Immature natural killer cell (primary cell): Measurements from ENCODE around the gene PDE10A. TPM values are rescaled to one million over a fixed set of nuclear protein-coding genes. Genes with fewer than 3 reads are reported as not detected.
"Not testable (repeated sequence)": the region's sequence is repeated elsewhere in the genome, so short reads cannot be mapped to it uniquely, and the experiment has no call there.

Experiments used
- DNase-seq, 3 donors: peaks; one replicate each; pipeline ENCODE4 v3.0.0; 2022; ENCODE audit warnings: mixed read lengths in 1 of 3
- H3K27ac Mint-ChIP-seq, 6 donors: one replicate each; pipeline ENCODE4 v1.8.0; 2020; ENCODE audit warnings: mixed read lengths in 6 of 6, mild to moderate bottlenecking in 5 of 6, inconsistent platforms in 4 of 6, moderate library complexity in 3 of 6
- H3K27me3 Mint-ChIP-seq, 3 donors: one replicate each; pipeline ENCODE4 v1.8.0; 2020 to 2021; ENCODE audit warnings: low read depth in 3 of 3, mild to moderate bottlenecking in 3 of 3, mixed read lengths in 3 of 3, moderate library complexity in 3 of 3, inconsistent platforms in 1 of 3
- H3K36me3 Mint-ChIP-seq, 3 donors: one replicate each; pipeline ENCODE4 v1.8.0; 2020; ENCODE audit warnings: mixed read lengths in 3 of 3, inconsistent platforms in 2 of 3, mild to moderate bottlenecking in 2 of 3
- H3K4me1 Mint-ChIP-seq, 2 donors: one replicate each; pipeline ENCODE4 v1.8.0; 2020; ENCODE audit warnings: inconsistent platforms in 2 of 2, mild to moderate bottlenecking in 2 of 2, mixed read lengths in 2 of 2, moderate library complexity in 1 of 2
- H3K4me3 Mint-ChIP-seq, 5 donors: one replicate each; pipeline ENCODE4 v1.8.0; 2020; ENCODE audit warnings: mild to moderate bottlenecking in 5 of 5, mixed read lengths in 5 of 5, inconsistent platforms in 3 of 5, moderate library complexity in 3 of 5
- H3K9me3 Mint-ChIP-seq, 6 donors: one replicate each; pipeline ENCODE4 v1.8.0; 2020; ENCODE audit warnings: mild to moderate bottlenecking in 6 of 6, mixed read lengths in 6 of 6, inconsistent platforms in 4 of 6, moderate library complexity in 3 of 6
- polyA plus RNA-seq, 3 donors: library from polyadenylated mRNA; unstranded; fragments of 300-500 nt; fragmentation: Illumina TruSeq; gene quantifications; one replicate each; pipeline ENCODE4 v1.2.3, GENCODE V29; 2021

Gene PDE10A
- polyA plus RNA-seq, 3 donors from 2014 or later, result not detected

GRCh38 chr6:165552248-165552736 is 110.7 kb downstream of the PDE10A start:
- Mint-ChIP-seq H3K27me3 (peaks cover 0 to 2% (median 2%) of the 10 kb centered on the region in 3 donors), H3K36me3 (no peaks in the 10 kb centered on the region), H3K4me3 (no peak overlapping the region), H3K4me1 (no peaks in the 10 kb centered on the region), H3K27ac (no peak overlapping the region), H3K9me3 (peaks cover 0 to 9% (median 5%) of the 10 kb centered on the region in 6 donors)
- no peak for DNase-seq

DNA sequence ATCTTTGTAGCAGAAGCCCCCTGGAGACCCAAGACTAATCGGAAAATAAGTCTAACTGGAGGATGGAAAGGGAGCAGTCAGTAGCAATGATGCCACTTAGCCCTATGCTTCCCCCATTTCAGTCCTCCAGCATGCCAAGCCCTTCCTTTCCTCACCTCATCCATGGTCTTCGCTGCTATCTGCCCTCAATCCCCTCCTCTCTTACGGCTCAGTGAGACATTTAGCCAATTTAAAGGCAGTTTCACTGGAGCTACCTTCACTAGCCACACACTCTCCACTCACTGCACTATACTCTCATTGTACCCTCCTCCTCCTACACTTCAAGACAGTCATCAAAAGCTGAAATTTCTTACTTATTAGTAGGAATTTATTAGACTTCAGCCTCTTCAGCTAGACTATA is 111.2 kb downstream of the PDE10A start:
- no peak overlapping the region for H3K27ac Mint-ChIP-seq
- no peaks in the 10 kb centered on the region for H3K4me1 Mint-ChIP-seq
- H3K9me3 Mint-ChIP-seq, result peaks cover 0 to 11% (median 5%) of the 10 kb centered on the region in 6 donors
- H3K36me3 Mint-ChIP-seq, result no peaks in the 10 kb centered on the region
- DNase-seq, result no peak
- H3K27me3 Mint-ChIP-seq, result peaks cover 0 to 2% (median 2%) of the 10 kb centered on the region in 3 donors
- H3K4me3 Mint-ChIP-seq, result no peak overlapping the region

- Mint-ChIP-seq H3K27ac (no peak overlapping the region), H3K36me3 (peaks cover 0 to under 1% (median 0%) of the 10 kb centered on the region in 3 donors), H3K9me3 (peaks cover 0 to 9% (median 5%) of the 10 kb centered on the region in 6 donors), H3K4me3 (no peak overlapping the region), H3K27me3 (peaks cover 0 to 3% (median 0%) of the 10 kb centered on the region in 3 donors), H3K4me1 (no peaks in the 10 kb centered on the region)
- DNase-seq, result no peak
These were observed 114.6 kb downstream of the PDE10A start for GRCh38 chr6:165548450-165548849.

DNA sequence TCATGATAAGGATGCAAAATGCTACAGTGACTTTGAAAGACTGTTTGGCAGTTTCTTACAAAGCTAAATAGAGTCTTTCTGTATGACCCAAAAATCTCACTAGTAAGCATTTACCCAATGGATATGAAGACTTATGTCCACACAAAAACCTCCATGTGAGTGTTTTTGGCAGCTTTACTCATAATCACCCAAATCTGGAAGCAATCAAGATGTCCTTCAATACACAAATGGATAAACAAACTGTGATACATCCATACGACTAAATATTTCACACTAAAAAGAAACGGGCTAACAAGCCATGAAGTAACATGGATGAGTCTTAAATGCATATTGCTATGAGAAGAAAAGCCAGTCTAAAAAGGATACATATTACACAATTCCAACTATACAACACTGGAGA is 117.2 kb downstream of the PDE10A start:
- H3K27ac Mint-ChIP-seq, result no peak overlapping the region
- peaks cover 0 to 3% (median 0%) of the 10 kb centered on the region in 3 donors for H3K27me3 Mint-ChIP-seq
- peaks cover 0 to 3% (median 0%) of the 10 kb centered on the region in 3 donors for H3K36me3 Mint-ChIP-seq
- no peaks in the 10 kb centered on the region for H3K4me1 Mint-ChIP-seq
- no peak overlapping the region for H3K4me3 Mint-ChIP-seq
- DNase-seq, result no peak
- H3K9me3 Mint-ChIP-seq, result peaks cover 0 to 8% (median 4%) of the 10 kb centered on the region in 6 donors

- H3K9me3 Mint-ChIP-seq, result peaks cover 0 to 4% (median 2%) of the 10 kb centered on the region in 6 donors
- DNase-seq, result no peak
- peaks cover 0 to 3% (median 0%) of the 10 kb centered on the region in 3 donors for H3K36me3 Mint-ChIP-seq
- peaks cover 0 to 3% (median 0%) of the 10 kb centered on the region in 3 donors for H3K27me3 Mint-ChIP-seq
- H3K27ac Mint-ChIP-seq, result no peak overlapping the region
- no peaks in the 10 kb centered on the region for H3K4me1 Mint-ChIP-seq
- no peak overlapping the region for H3K4me3 Mint-ChIP-seq
These were observed 119.3 kb downstream of the PDE10A start for GRCh38 chr6:165543781-165544180.

GRCh38 chr6:165536911-165537310 is 126.1 kb downstream of the PDE10A start:
- Mint-ChIP-seq H3K4me3 (no peak overlapping the region), H3K27me3 (peaks cover 0 to 2% (median 0%) of the 10 kb centered on the region in 3 donors), H3K4me1 (no peaks in the 10 kb centered on the region), H3K27ac (no peak overlapping the region), H3K36me3 (no peaks in the 10 kb centered on the region), H3K9me3 (peaks cover 0 to 8% (median 5%) of the 10 kb centered on the region in 6 donors)
- no peak for DNase-seq

DNA sequence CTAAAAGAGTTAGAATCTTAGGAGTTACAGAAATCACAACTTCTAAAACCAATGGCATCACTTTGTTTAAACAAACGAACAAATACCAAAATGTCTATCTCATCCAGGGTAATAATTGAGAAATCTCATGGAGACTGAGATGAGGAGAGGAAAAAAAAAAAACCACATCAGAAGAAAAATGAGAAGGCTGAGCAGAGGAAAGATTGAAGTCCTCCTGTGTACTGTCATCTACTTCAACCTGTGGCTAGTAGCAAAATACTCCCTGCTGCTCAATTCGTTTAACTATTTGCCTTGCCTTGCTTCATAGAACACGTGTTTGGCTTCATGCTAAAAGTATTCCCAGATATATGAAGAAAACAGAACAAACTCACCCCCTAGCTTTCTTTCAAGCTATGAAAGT is 143.7 kb downstream of the PDE10A start:
- H3K27ac Mint-ChIP-seq, result no peak overlapping the region
- no peaks in the 10 kb centered on the region for H3K36me3 Mint-ChIP-seq
- H3K27me3 Mint-ChIP-seq, result peaks cover 0 to 1% (median 0%) of the 10 kb centered on the region in 3 donors
- DNase-seq, result no peak
- no peak overlapping the region for H3K4me3 Mint-ChIP-seq
- no peaks in the 10 kb centered on the region for H3K4me1 Mint-ChIP-seq
- H3K9me3 Mint-ChIP-seq, result peaks cover 2 to 10% (median 5%) of the 10 kb centered on the region in 6 donors

DNA sequence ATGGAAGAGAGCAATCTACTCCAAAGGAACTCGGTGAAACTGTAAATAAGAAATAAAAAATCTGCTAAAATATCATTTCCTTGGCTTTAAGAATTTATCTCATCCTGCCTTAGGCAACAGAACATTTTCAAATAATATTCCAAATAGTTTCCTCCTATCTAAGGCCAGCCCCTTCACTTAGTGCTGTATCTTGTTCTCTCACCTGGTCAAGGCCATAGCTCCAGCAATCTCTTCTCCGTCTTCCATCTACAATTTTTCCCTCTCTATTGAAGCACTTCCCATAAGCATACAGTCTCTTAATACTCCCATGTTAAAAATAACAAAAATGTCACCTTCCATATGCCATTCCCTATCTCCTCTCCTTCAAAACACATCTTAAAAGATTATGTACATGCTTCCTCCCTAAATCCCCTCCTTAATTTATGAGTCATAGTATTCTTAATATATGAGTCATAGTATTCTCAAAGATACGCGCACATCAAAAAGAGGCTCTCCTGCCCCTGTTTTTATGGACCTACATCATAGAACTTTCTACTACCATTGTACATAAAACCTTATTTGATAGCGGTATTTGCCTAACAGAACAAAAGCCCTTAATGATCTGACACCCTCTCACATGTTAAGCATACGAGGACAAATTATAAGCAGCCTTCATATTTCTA is 146.9 kb downstream of the PDE10A start:
- Mint-ChIP-seq H3K27ac (no peak overlapping the region), H3K4me1 (peaks cover 0 to 1% of the 10 kb centered on the region in 2 donors), H3K27me3 (no peaks in the 10 kb centered on the region), H3K4me3 (no peak overlapping the region), H3K9me3 (peaks cover 2 to 10% (median 5%) of the 10 kb centered on the region in 6 donors), H3K36me3 (no peaks in the 10 kb centered on the region)
- DNase-seq, result no peak

GRCh38 chr6:165514621-165515020 is 148.4 kb downstream of the PDE10A start:
- DNase-seq, result no peak
- H3K4me3 Mint-ChIP-seq, result no peak overlapping the region
- peaks cover 2 to 7% (median 4%) of the 10 kb centered on the region in 6 donors for H3K9me3 Mint-ChIP-seq
- H3K27me3 Mint-ChIP-seq, result peaks cover 0 to 1% (median 0%) of the 10 kb centered on the region in 3 donors
- peaks cover 0 to 1% of the 10 kb centered on the region in 2 donors for H3K4me1 Mint-ChIP-seq
- H3K27ac Mint-ChIP-seq, result no peak overlapping the region
- H3K36me3 Mint-ChIP-seq, result no peaks in the 10 kb centered on the region

- peaks cover 0 to 1% of the 10 kb centered on the region in 2 donors for H3K4me1 Mint-ChIP-seq
- no peaks in the 10 kb centered on the region for H3K36me3 Mint-ChIP-seq
- peaks cover 0 to 1% (median 0%) of the 10 kb centered on the region in 3 donors for H3K27me3 Mint-ChIP-seq
- no peak overlapping the region for H3K4me3 Mint-ChIP-seq
- no peak overlapping the region for H3K27ac Mint-ChIP-seq
- DNase-seq, result no peak
- peaks cover 0 to 10% (median 4%) of the 10 kb centered on the region in 6 donors for H3K9me3 Mint-ChIP-seq
These were observed 151.2 kb downstream of the PDE10A start for GRCh38 chr6:165511807-165512206.

DNA sequence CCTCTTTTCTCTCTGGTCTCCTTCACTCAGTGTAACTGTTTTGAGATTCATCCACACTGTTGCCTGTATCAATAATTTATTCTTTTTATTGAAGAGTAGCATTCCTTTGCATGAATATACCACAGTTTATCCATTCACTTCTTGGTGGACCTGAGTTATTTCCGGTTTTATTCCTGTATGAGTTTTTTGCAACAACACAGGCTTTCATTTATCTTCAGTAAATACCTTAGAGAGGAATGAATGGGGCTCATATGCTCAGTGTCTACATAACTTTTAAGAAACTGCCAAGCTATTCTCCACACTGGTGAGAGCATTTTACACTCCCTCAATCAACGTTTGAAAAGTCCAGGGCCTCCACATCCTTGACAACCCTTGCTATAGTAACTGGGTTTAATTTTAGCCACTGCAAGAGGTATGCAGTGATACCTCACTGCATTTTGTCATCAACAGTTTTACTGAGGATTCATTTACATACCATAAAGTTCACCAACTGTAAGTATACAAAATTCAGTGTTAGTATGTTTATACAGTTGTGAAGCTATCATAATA is 154.6 kb downstream of the PDE10A start:
- H3K27me3 Mint-ChIP-seq, result peaks cover 0 to 1% (median 0%) of the 10 kb centered on the region in 3 donors
- H3K9me3 Mint-ChIP-seq, result peaks cover 0 to 7% (median 3%) of the 10 kb centered on the region in 6 donors
- H3K27ac Mint-ChIP-seq, result no peak overlapping the region
- DNase-seq, result no peak
- H3K36me3 Mint-ChIP-seq, result no peaks in the 10 kb centered on the region
- H3K4me3 Mint-ChIP-seq, result no peak overlapping the region
- H3K4me1 Mint-ChIP-seq, result peaks cover 0 to 1% of the 10 kb centered on the region in 2 donors

GRCh38 chr6:165506657-165507056 is 156.4 kb downstream of the PDE10A start:
- Mint-ChIP-seq H3K9me3 (peaks cover 0 to 20% (median 4%) of the 10 kb centered on the region in 6 donors), H3K4me3 (no peak overlapping the region), H3K27me3 (peaks cover 0 to 1% (median 0%) of the 10 kb centered on the region in 3 donors), H3K36me3 (no peaks in the 10 kb centered on the region), H3K27ac (no peak overlapping the region), H3K4me1 (no peaks in the 10 kb centered on the region)
- DNase-seq, result no peak

GRCh38 chr6:165500214-165500907 is 162.7 kb downstream of the PDE10A start:
- H3K36me3 Mint-ChIP-seq, H3K27me3 Mint-ChIP-seq, DNase-seq, H3K27ac Mint-ChIP-seq, H3K4me1 Mint-ChIP-seq, H3K4me3 Mint-ChIP-seq: not testable (repeated sequence)
- peaks cover 0 to 13% (median 3%) of the 10 kb centered on the region in 6 donors for H3K9me3 Mint-ChIP-seq

- no peaks in the 10 kb centered on the region for H3K4me1 Mint-ChIP-seq
- H3K9me3 Mint-ChIP-seq, result peaks cover 0 to 11% (median 3%) of the 10 kb centered on the region in 6 donors
- H3K36me3 Mint-ChIP-seq, result no peaks in the 10 kb centered on the region
- no peak overlapping the region for H3K27ac Mint-ChIP-seq
- no peaks in the 10 kb centered on the region for H3K27me3 Mint-ChIP-seq
- no peak for DNase-seq
- no peak overlapping the region for H3K4me3 Mint-ChIP-seq
These were observed 165.6 kb downstream of the PDE10A start for GRCh38 chr6:165497472-165497871.
